Activated gamma-delta T cell treated with Interleukin-2 at 50 U/mL for 16 hours (primary cell): ENCODE results near the gene CTCF.

Experiments
- DNase-seq: peaks from one replicate; pipeline ENCODE4 v3.0.0-alpha.2; 2020

The CTCF gene

GRCh38 chr16:67666559-67667452 is 104.5 kb downstream of the CTCF start, which contains the start of the genes C16orf86 and ENKD1:
Gene C16orf86 (plus strand): TSS chr16:67666814. CDS start chr16:67666971, 157 bp downstream.
Gene ENKD1 (minus strand): TSS chr16:67666750. CDS start chr16:67666442, 308 bp downstream.
- DNase-seq: peak; percentile 78

- no peak for DNase-seq
These were observed 105.1 kb downstream of the CTCF start for GRCh38 chr16:67667453-67667816.

GRCh38 chr16:67667817-67668494 is 105.6 kb downstream of the CTCF start:
- DNase-seq: peak; percentile 79

GRCh38 chr16:67668495-67669157 is 106.3 kb downstream of the CTCF start:
- DNase-seq: no peak

GRCh38 chr16:67669499-67670101 is 107.3 kb downstream of the CTCF start:
- no peak for DNase-seq

- no peak for DNase-seq
These were observed 110.0 kb downstream of the CTCF start for GRCh38 chr16:67672306-67672705.

- DNase-seq: no peak
These were observed 110.7 kb downstream of the CTCF start for GRCh38 chr16:67672739-67673662.

GRCh38 chr16:67673712-67674580 is 111.6 kb downstream of the CTCF start:
- no peak for DNase-seq

- no peak for DNase-seq
These were observed 112.7 kb downstream of the CTCF start for GRCh38 chr16:67674851-67675578.

- no peak for DNase-seq
These were observed 113.2 kb downstream of the CTCF start for GRCh38 chr16:67675579-67675935.

- no peak for DNase-seq
These were observed 113.7 kb downstream of the CTCF start for GRCh38 chr16:67675999-67676398.

- DNase-seq: no peak
These were observed 114.2 kb downstream of the CTCF start for GRCh38 chr16:67676516-67676915.

- no peak for DNase-seq
These were observed 114.6 kb downstream of the CTCF start for GRCh38 chr16:67676939-67677338.

GRCh38 chr16:67677712-67678111 is 115.4 kb downstream of the CTCF start:
- DNase-seq: no peak

- DNase-seq: no peak
These were observed 116.2 kb downstream of the CTCF start for GRCh38 chr16:67678354-67679023.

- no peak for DNase-seq
These were observed 117.9 kb downstream of the CTCF start for GRCh38 chr16:67679935-67680897.

- no peak for DNase-seq
These were observed 121.4 kb downstream of the CTCF start for GRCh38 chr16:67683767-67684166.

GRCh38 chr16:67685388-67686112 is 123.2 kb downstream of the CTCF start:
- DNase-seq: no peak
